Mesenchymal stem cell (in vitro differentiated cells and primary cell): ENCODE results near the gene ATP6V0C.

Source experiments
- DNase-seq: peaks from one replicate; pipeline ENCODE4 v3.0.0-alpha.2; 2013
- H2AFZ ChIP-seq: one replicate; pipeline ENCODE4 v1.6.1; 2013; ENCODE audit warnings: low read depth, mild to moderate bottlenecking, control low read depth, inconsistent platforms, low read length, moderate library complexity
- H2AK5ac ChIP-seq: 2 replicates; pipeline ENCODE4 v1.6.1; 2013; ENCODE audit warnings: low read length, moderate library complexity, mild to moderate bottlenecking, inconsistent platforms; ENCODE audit not compliant: severe bottlenecking
- H2BK120ac ChIP-seq: one replicate; pipeline ENCODE4 v1.6.1; 2013; ENCODE audit warnings: low read depth, mild to moderate bottlenecking, inconsistent platforms, low read length, moderate library complexity
- H2BK12ac ChIP-seq, 2 experiments: one replicate each; pipeline ENCODE4 v1.6.1; 2013; ENCODE audit warnings: inconsistent platforms in 2 of 2, low read length in 2 of 2, mild to moderate bottlenecking in 2 of 2, moderate library complexity in 2 of 2, control low read depth in 1 of 2
- H2BK15ac ChIP-seq: one replicate; pipeline ENCODE4 v1.6.1; 2013; ENCODE audit warnings: mild to moderate bottlenecking, low read depth, inconsistent platforms; ENCODE audit not compliant: poor library complexity, severe bottlenecking
- H2BK5ac ChIP-seq: 2 replicates; pipeline ENCODE4 v1.6.1; 2013; ENCODE audit warnings: low read depth, mild to moderate bottlenecking, low read length, control low read depth, inconsistent platforms; ENCODE audit not compliant: poor library complexity, severe bottlenecking
- H3K14ac ChIP-seq, 2 experiments: one replicate each; pipeline ENCODE4 v1.6.1; 2013; ENCODE audit warnings: inconsistent platforms in 2 of 2, low read length in 2 of 2, control low read depth in 1 of 2, mild to moderate bottlenecking in 1 of 2, moderate library complexity in 1 of 2
- H3K18ac ChIP-seq, 2 experiments: one replicate each; pipeline ENCODE4 v1.6.1; 2013; ENCODE audit warnings: inconsistent platforms in 2 of 2, low read length in 2 of 2, control low read depth in 1 of 2, low read depth in 1 of 2, mild to moderate bottlenecking in 1 of 2
- H3K23ac ChIP-seq, 2 experiments: one replicate each; pipeline ENCODE4 v1.6.1; 2013; ENCODE audit warnings: inconsistent platforms in 2 of 2, low read length in 2 of 2, mild to moderate bottlenecking in 2 of 2, moderate library complexity in 2 of 2, control low read depth in 1 of 2
- H3K27ac ChIP-seq: 2 replicates; pipeline ENCODE4 v1.5.1; 2013; ENCODE audit warnings: mild to moderate bottlenecking, moderate library complexity, low read length, control low read depth, inconsistent platforms; ENCODE audit not compliant: poor library complexity, severe bottlenecking
- H3K27me3 ChIP-seq, 2 experiments: 2 replicates each; pipeline versions ENCODE4 v1.6.1 to v1.7.0; 2013; ENCODE audit warnings: low read length in 2 of 2, mild to moderate bottlenecking in 2 of 2, moderate library complexity in 2 of 2, control low read depth in 1 of 2, inconsistent platforms in 1 of 2; ENCODE audit not compliant: control insufficient read depth in 1 of 2, insufficient read depth in 1 of 2
- H3K36me3 ChIP-seq, 2 experiments: 2 replicates each; pipeline versions ENCODE4 v1.6.1 to v1.7.0; 2013; ENCODE audit warnings: low read length in 2 of 2, control low read depth in 1 of 2, inconsistent platforms in 1 of 2, low read depth in 1 of 2, mild to moderate bottlenecking in 1 of 2; ENCODE audit not compliant: insufficient read depth in 2 of 2, control insufficient read depth in 1 of 2
- H3K4ac ChIP-seq, 2 experiments: one replicate each; pipeline ENCODE4 v1.6.1; 2013; ENCODE audit warnings: inconsistent platforms in 2 of 2, low read length in 2 of 2, mild to moderate bottlenecking in 2 of 2, moderate library complexity in 2 of 2, control low read depth in 1 of 2, low read depth in 1 of 2
- H3K4me1 ChIP-seq: 2 replicates; pipeline ENCODE4 v1.6.1; 2013; ENCODE audit warnings: low read depth, low read length, control low read depth; ENCODE audit not compliant: control insufficient read depth, insufficient read depth
- H3K4me2 ChIP-seq: 2 replicates; pipeline ENCODE4 v1.6.1; 2013; ENCODE audit warnings: low read length, mild to moderate bottlenecking, inconsistent platforms; ENCODE audit not compliant: poor library complexity, severe bottlenecking
- H3K4me3 ChIP-seq, 2 experiments: 2 replicates each; pipeline versions ENCODE4 v1.5.1 to v1.7.0; 2013; ENCODE audit warnings: low read length in 2 of 2, mild to moderate bottlenecking in 2 of 2, control low read depth in 1 of 2, low read depth in 1 of 2; ENCODE audit not compliant: insufficient read depth in 1 of 2
- H3K79me1 ChIP-seq: replicated peaks from 2 replicates; pipeline ENCODE4 v1.6.1; 2013; ENCODE audit warnings: mild to moderate bottlenecking, control low read depth, low read length, inconsistent platforms; ENCODE audit not compliant: poor library complexity, severe bottlenecking
- H3K9ac ChIP-seq: 2 replicates; pipeline ENCODE4 v1.7.0; 2013; ENCODE audit warnings: mild to moderate bottlenecking, low read length, moderate library complexity
- H3K9me3 ChIP-seq: 2 replicates; pipeline ENCODE4 v1.7.0; 2013; ENCODE audit warnings: mild to moderate bottlenecking, low read length; ENCODE audit not compliant: control insufficient read depth
- H4K8ac ChIP-seq: one replicate; pipeline ENCODE4 v1.6.1; 2013; ENCODE audit warnings: inconsistent platforms, mild to moderate bottlenecking, low read length, moderate library complexity
- H4K91ac ChIP-seq: one replicate; pipeline ENCODE4 v1.6.1; 2013; ENCODE audit warnings: mild to moderate bottlenecking, low read length, inconsistent platforms
- WGBS: methylation state at CpG from one replicate; pipeline ENCODE4 v1.1.7; 2013; ENCODE audit warnings: mixed read lengths; 5-methylcytosine and 5-hydroxymethylcytosine counted together

ATP6V0C gene

DNA sequence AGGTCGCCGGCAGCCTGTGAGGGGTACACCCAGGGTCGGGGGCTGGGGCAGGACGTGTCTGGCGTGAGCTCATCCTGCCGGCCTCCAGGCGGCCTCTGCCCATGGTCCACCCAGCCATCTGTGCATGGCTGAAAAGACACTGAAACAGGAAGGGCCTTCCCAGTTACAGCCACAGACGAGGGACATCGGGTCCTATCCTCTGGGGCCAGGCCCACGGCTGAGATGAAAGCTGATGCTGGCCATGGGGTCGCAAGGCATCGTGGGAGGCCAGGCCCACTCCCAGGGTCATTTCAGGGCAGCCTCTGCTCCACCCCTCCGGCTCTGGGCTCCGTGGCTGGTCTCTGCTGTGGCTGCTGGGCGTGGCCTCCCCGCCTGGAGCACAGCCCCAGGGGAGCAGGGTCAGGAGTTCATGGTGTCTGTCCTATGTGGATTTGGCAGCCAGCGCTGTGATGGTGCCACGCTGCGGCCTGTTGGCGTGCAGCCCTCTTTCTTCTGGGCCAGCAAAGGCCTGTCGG is 16.6 kb upstream of the ATP6V0C start:
- Histone ChIP-seq H3K27me3 (no peaks in the 10 kb centered on the region), H2BK12ac (no peak overlapping the region), H2BK15ac (no peak overlapping the region), H2BK120ac (no peak overlapping the region), H3K9me3 (no peaks in the 10 kb centered on the region), H4K8ac (no peak overlapping the region), H3K4me1 (peaks cover 24% of the 10 kb centered on the region), H3K18ac (no peak overlapping the region), H3K4me3 (no peak overlapping the region), H3K36me3 (peaks cover 24 to 56% of the 10 kb centered on the region in 2 experiments), H3K23ac (no peak overlapping the region), H3K27ac (no peak overlapping the region), H3K79me1 (peaks cover 19% of the 10 kb centered on the region), H3K4me2 (no peak overlapping the region), H3K9ac (peak overlapping the region; percentile 7), H2AFZ (no peak overlapping the region), H3K14ac (no peak overlapping the region), H2BK5ac (no peak overlapping the region), H3K4ac (no peak overlapping the region), H2AK5ac (no peak overlapping the region), H4K91ac (no peak overlapping the region)
- 81% methylated on average over 21 of the region's 21 CpGs for WGBS
- DNase-seq: no peak

DNA sequence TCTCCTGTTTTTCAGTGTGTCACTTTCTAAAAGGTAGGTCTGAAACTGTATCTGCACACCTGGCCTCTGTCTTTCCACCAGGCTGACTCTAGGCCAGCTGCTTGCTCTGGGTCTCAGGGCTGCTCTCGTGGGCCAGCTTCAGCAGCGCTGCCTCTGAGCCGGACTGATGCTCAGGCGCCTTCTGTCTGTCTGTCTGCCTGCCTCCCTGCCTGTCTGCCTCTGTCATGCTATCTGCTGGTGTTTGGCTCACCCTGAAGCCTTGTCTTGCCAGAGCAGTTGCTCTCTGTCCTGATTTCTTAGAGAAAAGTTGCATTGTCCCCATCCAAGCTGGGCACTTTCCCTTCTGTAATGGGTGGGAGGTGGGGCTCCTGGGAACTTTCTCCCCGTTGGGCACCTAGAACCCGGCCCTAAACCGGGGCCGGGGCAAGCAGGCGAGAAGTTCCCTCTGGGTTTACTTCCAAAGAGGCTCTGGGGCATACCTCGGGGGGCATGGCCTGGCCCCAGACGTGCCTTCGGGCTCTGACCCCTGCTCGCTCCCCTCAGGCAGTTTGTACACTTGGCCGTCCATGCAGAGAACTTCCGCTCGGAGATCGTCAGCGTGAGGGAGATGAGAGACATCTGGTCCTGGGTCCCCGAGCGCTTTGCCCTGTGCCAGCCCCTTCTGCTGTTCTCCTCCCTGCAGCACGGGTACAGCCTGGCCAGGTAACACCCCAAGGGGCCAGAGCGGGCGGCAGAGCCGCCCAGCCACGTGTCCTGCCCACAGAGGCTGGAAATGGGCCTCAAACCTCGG is 15.9 kb upstream of the ATP6V0C start:
- H3K27ac ChIP-seq: no peak overlapping the region
- WGBS: 93% methylated on average over 26 of the region's 26 CpGs

DNA sequence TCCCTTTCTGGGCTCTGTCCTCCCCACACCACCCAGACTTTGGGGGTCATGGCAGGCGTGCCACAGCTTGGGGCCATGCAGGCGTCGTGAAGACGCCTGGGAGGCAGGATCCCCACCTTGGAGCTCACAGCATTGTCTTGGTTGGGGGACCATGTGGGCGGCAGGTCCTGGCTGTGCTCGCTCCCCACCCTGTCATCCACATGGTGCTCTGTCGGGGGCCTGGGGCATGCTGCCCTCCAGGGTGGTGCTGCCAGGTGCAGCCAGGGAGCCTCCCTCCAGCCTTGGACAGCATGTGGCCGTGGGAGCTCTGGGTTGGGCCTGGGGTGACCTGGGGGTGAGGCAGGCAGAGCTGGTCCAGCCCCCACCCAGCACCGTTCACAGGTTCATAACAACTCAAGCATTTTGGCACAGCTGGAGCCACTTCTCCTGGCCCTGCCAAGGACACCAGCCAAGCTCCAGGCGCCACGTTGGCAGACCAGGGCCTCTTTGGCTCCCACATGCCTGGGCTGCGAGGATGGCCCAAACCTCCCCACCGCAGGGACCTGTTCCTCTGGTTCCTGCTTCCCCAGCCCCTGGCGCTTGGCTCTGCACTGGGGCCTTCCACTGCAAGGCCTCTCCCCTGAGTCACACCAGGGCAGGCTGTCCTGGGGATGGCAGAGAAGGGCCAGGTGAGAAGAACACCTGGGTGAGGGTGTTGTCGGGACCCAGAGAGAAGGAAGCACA is 15.1 kb upstream of the ATP6V0C start:
- Histone ChIP-seq H3K27me3 (no peaks in the 10 kb centered on the region), H3K9me3 (no peaks in the 10 kb centered on the region), H2AFZ (no peak overlapping the region), H3K14ac (no peak overlapping the region), H3K36me3 (peaks cover 24 to 54% of the 10 kb centered on the region in 2 experiments), H2AK5ac (no peak overlapping the region), H3K23ac (no peak overlapping the region), H3K9ac (no peak overlapping the region), H2BK15ac (no peak overlapping the region), H2BK12ac (no peak overlapping the region), H3K4ac (no peak overlapping the region), H3K4me1 (peaks cover 27% of the 10 kb centered on the region), H3K27ac (no peak overlapping the region), H4K91ac (no peak overlapping the region), H3K4me2 (no peak overlapping the region), H4K8ac (no peak overlapping the region), H3K4me3 (no peak overlapping the region), H2BK120ac (no peak overlapping the region), H3K18ac (no peak overlapping the region), H2BK5ac (no peak overlapping the region), H3K79me1 (peaks cover 15% of the 10 kb centered on the region)
- DNase-seq: no peak
- 94% methylated on average over 14 of the region's 15 CpGs for WGBS

More for the DNA sequence above, 15.9 kb upstream of the ATP6V0C start:
- Histone ChIP-seq H3K4me3 (no peak overlapping the region), H3K36me3 (peaks cover 24 to 56% of the 10 kb centered on the region in 2 experiments), H2AFZ (no peak overlapping the region), H2AK5ac (no peak overlapping the region), H3K79me1 (peaks cover 19% of the 10 kb centered on the region), H3K9me3 (no peaks in the 10 kb centered on the region), H3K4ac (no peak overlapping the region), H3K4me2 (no peak overlapping the region), H3K9ac (peak overlapping the region; percentile 7), H4K8ac (no peak overlapping the region), H3K4me1 (peaks cover 27% of the 10 kb centered on the region), H3K23ac (no peak overlapping the region), H2BK15ac (no peak overlapping the region), H2BK5ac (no peak overlapping the region), H2BK12ac (no peak overlapping the region), H4K91ac (no peak overlapping the region), H2BK120ac (no peak overlapping the region), H3K18ac (no peak overlapping the region), H3K14ac (no peak overlapping the region), H3K27me3 (no peaks in the 10 kb centered on the region)
- no peak for DNase-seq

DNA sequence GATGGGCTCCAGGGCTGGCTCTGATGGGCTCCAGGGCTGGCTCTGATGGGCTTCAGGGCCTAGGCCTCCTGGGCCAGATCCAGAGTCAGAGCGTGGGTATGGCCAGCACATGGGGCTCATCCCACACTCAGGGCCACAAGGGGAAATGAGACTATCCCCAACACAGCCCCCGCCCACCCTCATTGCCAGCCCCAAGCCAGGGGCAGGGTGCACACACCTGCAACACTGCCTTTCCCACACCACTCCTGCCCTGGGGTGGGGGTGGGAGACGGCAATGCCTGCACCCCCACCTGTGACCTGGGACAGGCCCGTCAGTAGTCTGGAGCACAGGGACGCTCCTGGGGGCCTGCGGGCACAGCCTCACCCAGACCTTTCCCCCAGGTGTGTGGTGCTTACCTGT is 14.3 kb upstream of the ATP6V0C start:
- H4K8ac ChIP-seq: no peak overlapping the region
- WGBS: 96% methylated on average over 6 of the region's 6 CpGs
- H2AK5ac ChIP-seq: no peak overlapping the region
- no peak overlapping the region for H3K9ac ChIP-seq
- H3K27ac ChIP-seq: no peak overlapping the region
- DNase-seq: no peak
- H3K18ac ChIP-seq: no peak overlapping the region
- peaks cover 15% of the 10 kb centered on the region for H3K79me1 ChIP-seq
- no peaks in the 10 kb centered on the region for H3K9me3 ChIP-seq
- no peak overlapping the region for H2BK5ac ChIP-seq
- H4K91ac ChIP-seq: no peak overlapping the region
- no peak overlapping the region for H3K23ac ChIP-seq
- H3K4me2 ChIP-seq: no peak overlapping the region
- peaks cover 24 to 53% of the 10 kb centered on the region in 2 experiments for H3K36me3 ChIP-seq
- H2BK120ac ChIP-seq: no peak overlapping the region
- H3K27me3 ChIP-seq: no peaks in the 10 kb centered on the region
- H2AFZ ChIP-seq: no peak overlapping the region
- no peak overlapping the region for H2BK15ac ChIP-seq
- no peak overlapping the region for H3K14ac ChIP-seq
- H3K4me1 ChIP-seq: peaks cover 27% of the 10 kb centered on the region
- H3K4ac ChIP-seq: no peak overlapping the region
- no peak overlapping the region for H3K4me3 ChIP-seq
- H2BK12ac ChIP-seq: no peak overlapping the region
